Neural cell (in vitro differentiated cells): Measurements from ENCODE around the gene LZTFL1. TPM values are rescaled to one million over a fixed set of nuclear protein-coding genes. Genes with fewer than 3 reads are reported as not detected.

ENCODE experiments used
- H2AFZ ChIP-seq: fragments of 200-600, 300-800 bp; sonication (generic), shearing (Covaris generic); 2 replicates; pipeline ENCODE4 v1.6.0; 2014; ENCODE audit warnings: low read depth, mild to moderate bottlenecking, antibody characterized with exemption, low read length, moderate library complexity
- H3F3A ChIP-seq: fragments of 200-600 bp; shearing (Covaris generic); 2 replicates; pipeline ENCODE4 v1.6.1; 2016; ENCODE audit warnings: mild to moderate bottlenecking, moderate library complexity, mixed read lengths, antibody characterized with exemption, low read length; ENCODE audit not compliant: insufficient read depth, poor library complexity, severe bottlenecking
- H3K27ac ChIP-seq: fragments of 200-600, 300-800 bp; sonication (generic), shearing (Covaris generic); 2 replicates; pipeline ENCODE4 v1.5.1; 2014; ENCODE audit warnings: mild to moderate bottlenecking, low read length, moderate library complexity
- H3K27me3 ChIP-seq: fragments of 300-800, 200-600 bp; sonication (generic), shearing (Covaris generic); 2 replicates; pipeline ENCODE4 v1.6.0; 2014; ENCODE audit warnings: mild to moderate bottlenecking, low read depth, low read length, moderate library complexity; ENCODE audit not compliant: insufficient read depth
- H3K36me3 ChIP-seq: fragments of 300-800, 200-600 bp; sonication (generic), shearing (Covaris generic); 2 replicates; pipeline ENCODE4 v1.5.1; 2014; ENCODE audit warnings: mild to moderate bottlenecking, antibody characterized with exemption, low read length, moderate library complexity; ENCODE audit not compliant: insufficient read depth
- H3K4me2 ChIP-seq: fragments of 300-800, 200-600 bp; sonication (generic), shearing (Covaris generic); 2 replicates; pipeline ENCODE4 v1.6.0; 2014; ENCODE audit warnings: mild to moderate bottlenecking, low read length
- H3K4me3 ChIP-seq: fragments of 300-800, 200-600 bp; sonication (generic), shearing (Covaris generic); 2 replicates; pipeline ENCODE4 v1.5.1; 2014; ENCODE audit warnings: mild to moderate bottlenecking, low read length, moderate library complexity
- H3K79me2 ChIP-seq: fragments of 200-600 bp; shearing (Covaris generic); replicated peaks from 2 replicates; pipeline ENCODE4 v1.6.0; 2014; ENCODE audit warnings: mild to moderate bottlenecking, low read length, moderate library complexity; ENCODE audit not compliant: insufficient read depth
- H3K9ac ChIP-seq: fragments of 300-800, 200-600 bp; sonication (generic), shearing (Covaris generic); 2 replicates; pipeline ENCODE4 v1.6.1; 2016; ENCODE audit warnings: mild to moderate bottlenecking, low read length, mixed read lengths
- H3K9me2 ChIP-seq: fragments of 200-600 bp; shearing (Covaris generic); 2 replicates; pipeline ENCODE4 v1.6.1; 2016; ENCODE audit warnings: mild to moderate bottlenecking, low read length, mixed read lengths; ENCODE audit not compliant: insufficient read depth
- H3K9me3 ChIP-seq: fragments of 200-600, 300-800 bp; sonication (generic), shearing (Covaris generic); 2 replicates; pipeline ENCODE4 v1.6.1; 2016; ENCODE audit warnings: mild to moderate bottlenecking, mixed run types, low read length, moderate library complexity, mixed read lengths
- H4K20me1 ChIP-seq: fragments of 200-600 bp; shearing (Covaris generic); 2 replicates; pipeline ENCODE4 v1.6.1; 2016; ENCODE audit warnings: mild to moderate bottlenecking, mixed run types; ENCODE audit not compliant: insufficient read depth
- CTCF ChIP-seq: fragments of 450-650 bp; IDR thresholded peaks from 2 replicates; pipeline ENCODE4 v1.5.1; 2014; ENCODE audit warnings: antibody characterized with exemption, mild to moderate bottlenecking, moderate library complexity; ENCODE audit not compliant: poor library complexity, severe bottlenecking
- EP300 ChIP-seq: fragments of 450-650 bp; conservative IDR thresholded peaks from 2 replicates; pipeline ENCODE4 v1.6.1; 2014; ENCODE audit warnings: antibody characterized with exemption, mild to moderate bottlenecking, moderate library complexity; ENCODE audit not compliant: poor library complexity, severe bottlenecking
- EZH2 ChIP-seq: fragments of 200-600, 300-800 bp; shearing (Covaris generic), sonication (generic); IDR thresholded peaks from 2 replicates; pipeline ENCODE4 v1.6.1; 2014; ENCODE audit warnings: antibody characterized with exemption, low read length, borderline replicate concordance, mild to moderate bottlenecking; ENCODE audit not compliant: insufficient read depth, poor library complexity, severe bottlenecking
- MXI1 ChIP-seq: fragments of 450-650 bp; conservative IDR thresholded peaks from 2 replicates; pipeline ENCODE4 v1.6.1; 2014; ENCODE audit warnings: antibody characterized with exemption, mild to moderate bottlenecking; ENCODE audit not compliant: poor library complexity, severe bottlenecking
- POLR2AphosphoS5 ChIP-seq: IDR thresholded peaks from 2 replicates; pipeline ENCODE4 v1.6.1; 2012
- RAD21 ChIP-seq: fragments of 450-650 bp; conservative IDR thresholded peaks from 2 replicates; pipeline ENCODE4 v1.6.1; 2014; ENCODE audit warnings: antibody characterized with exemption, mild to moderate bottlenecking, moderate library complexity
- REST ChIP-seq: IDR thresholded peaks from 2 replicates; pipeline ENCODE4 v1.6.1; 2012; ENCODE audit warnings: borderline replicate concordance
- SMC3 ChIP-seq: fragments of 450-650 bp; conservative IDR thresholded peaks from 2 replicates; pipeline ENCODE4 v1.6.1; 2014; ENCODE audit warnings: antibody characterized with exemption, mild to moderate bottlenecking, moderate library complexity; ENCODE audit not compliant: poor library complexity
- polyA plus RNA-seq: library from polyadenylated mRNA; depleted of rRNA; stranded (reverse); fragments of >200 nt; gene quantifications from 2 replicates; pipeline ENCODE4 v1.2.3, GENCODE V29; 2014

LZTFL1 gene
- polyA plus RNA-seq, 1 donor from 2014 or later = 26.8 TPM

GRCh38 chr3:45802146-45802545, 39.8 kb downstream of the LZTFL1 start:
- no peaks in the 10 kb centered on the region for H3K79me2 ChIP-seq
- no peak overlapping the region for H2AFZ ChIP-seq
- no peak overlapping the region for H3K9ac ChIP-seq
- no peaks in the 10 kb centered on the region for H3K36me3 ChIP-seq
- H3F3A ChIP-seq = no peaks in the 10 kb centered on the region
- TF ChIP-seq MXI1 (no peak), CTCF (no peak), REST (no peak), EP300 (no peak), EZH2 (no peak), SMC3 (no peak)
- no peaks in the 10 kb centered on the region for H3K9me3 ChIP-seq
- H3K27ac ChIP-seq = no peak overlapping the region
- no peak overlapping the region for H3K4me2 ChIP-seq
- no peak overlapping the region for H3K4me3 ChIP-seq
- no peaks in the 10 kb centered on the region for H3K9me2 ChIP-seq
- H4K20me1 ChIP-seq = no peaks in the 10 kb centered on the region
- peaks cover 12% of the 10 kb centered on the region for H3K27me3 ChIP-seq

- H3K27ac ChIP-seq = no peak overlapping the region
- H3K4me3 ChIP-seq = no peak overlapping the region
- H3F3A ChIP-seq = no peaks in the 10 kb centered on the region
- H2AFZ ChIP-seq = no peak overlapping the region
- no peak overlapping the region for H3K9ac ChIP-seq
- peaks cover 28% of the 10 kb centered on the region for H3K27me3 ChIP-seq
- H3K79me2 ChIP-seq = no peaks in the 10 kb centered on the region
- no peaks in the 10 kb centered on the region for H4K20me1 ChIP-seq
- no peaks in the 10 kb centered on the region for H3K36me3 ChIP-seq
- no peak overlapping the region for H3K4me2 ChIP-seq
- H3K9me3 ChIP-seq = no peaks in the 10 kb centered on the region
- TF ChIP-seq SMC3 (no peak), RAD21 (no peak), POLR2AphosphoS5 (no peak), CTCF (no peak), MXI1 (no peak), EP300 (no peak)
- no peaks in the 10 kb centered on the region for H3K9me2 ChIP-seq
Measured at GRCh38 chr3:45800611-45801010, 41.3 kb downstream of the LZTFL1 start.
